Hepatocyte (in vitro differentiated cells): ENCODE data around the gene CCDC182. TPM values are rescaled to one million over a fixed set of nuclear protein-coding genes. Genes with fewer than 3 reads are reported as not detected.

Experiments
- DNase-seq: peaks from one replicate; pipeline ENCODE4 v3.0.0-alpha.2; 2016; ENCODE audit warnings: low spot score
- H2AFZ ChIP-seq: fragments of 200-600 bp; sonication (generic); 2 replicates; pipeline ENCODE4 v1.6.0; 2016; ENCODE audit warnings: antibody characterized with exemption, mild to moderate bottlenecking
- H3K27ac ChIP-seq: fragments of 200-600 bp; sonication (generic); 2 replicates; pipeline ENCODE4 v1.5.1; 2016; ENCODE audit warnings: mild to moderate bottlenecking
- H3K27me3 ChIP-seq: fragments of 200-600 bp; sonication (generic); 2 replicates; pipeline ENCODE4 v1.6.1; 2016
- H3K36me3 ChIP-seq: fragments of 200-600 bp; sonication (generic); replicated peaks from 2 replicates; pipeline ENCODE4 v1.5.1; 2016; ENCODE audit warnings: low read depth; ENCODE audit not compliant: insufficient read depth
- H3K4me1 ChIP-seq: fragments of 200-600 bp; sonication (generic); 2 replicates; pipeline ENCODE4 v1.5.1; 2016; ENCODE audit warnings: mild to moderate bottlenecking, moderate library complexity; ENCODE audit not compliant: insufficient read depth
- H3K4me2 ChIP-seq: fragments of 200-600 bp; sonication (generic); 2 replicates; pipeline ENCODE4 v1.6.0; 2016
- H3K4me3 ChIP-seq: fragments of 200-600 bp; sonication (generic); 2 replicates; pipeline ENCODE4 v1.5.1; 2016; ENCODE audit warnings: mild to moderate bottlenecking
- H3K79me2 ChIP-seq: fragments of 200-600 bp; sonication (generic); 2 replicates; pipeline ENCODE4 v1.6.0; 2017; ENCODE audit warnings: mild to moderate bottlenecking
- H3K9me2 ChIP-seq: fragments of 200-600 bp; sonication (generic); replicated peaks from 2 replicates; pipeline ENCODE4 v1.6.0; 2017; ENCODE audit warnings: mild to moderate bottlenecking; ENCODE audit not compliant: insufficient read depth
- H3K9me3 ChIP-seq: fragments of 200-600 bp; sonication (generic); 2 replicates; pipeline ENCODE4 v1.5.1; 2016; ENCODE audit warnings: low read depth, mild to moderate bottlenecking
- H4K20me1 ChIP-seq: fragments of 200-600 bp; sonication (generic); 2 replicates; pipeline ENCODE4 v1.6.0; 2016; ENCODE audit warnings: mild to moderate bottlenecking; ENCODE audit not compliant: insufficient read depth, poor library complexity, severe bottlenecking
- EZH2 ChIP-seq: fragments of 200-600 bp; sonication (generic); IDR thresholded peaks from 2 replicates; pipeline ENCODE4 v1.6.1; 2016; ENCODE audit warnings: antibody characterized with exemption, mild to moderate bottlenecking, borderline replicate concordance
- EZH2phosphoT487 ChIP-seq: fragments of 200-600 bp; sonication (generic); IDR thresholded peaks from one replicate; pipeline ENCODE4 v1.6.1; 2018; ENCODE audit warnings: antibody characterized with exemption, mild to moderate bottlenecking, low read depth, moderate library complexity; ENCODE audit not compliant: unreplicated experiment, severe bottlenecking
- WGBS: methylation state at CpG from one replicate; pipeline ENCODE4 v1.1.6; 2016; ENCODE audit warnings: low lambda C conversion rate; ENCODE audit errors: missing lambda C conversion rate; 5-methylcytosine and 5-hydroxymethylcytosine counted together
- polyA plus RNA-seq: library from polyadenylated mRNA; unstranded; fragments of >200 nt; fragmentation: Nextera tagmentation; extraction: Ambion mirVana; gene quantifications from 2 replicates; pipeline ENCODE4 v1.2.1, GENCODE V29; 2016
- total RNA-seq: library from RNA; depleted of rRNA; stranded (reverse); fragments of >200 nt; gene quantifications from 2 replicates; pipeline ENCODE4 v1.2.3, GENCODE V29; 2014
- TF ChIP-seq, protein P1 (sequence below): fragments of 200-600 bp; sonication (generic); IDR thresholded peaks from 2 replicates; pipeline ENCODE4 v1.5.1; 2016; ENCODE audit warnings: antibody characterized with exemption, mild to moderate bottlenecking; ENCODE audit not compliant: poor library complexity

The CCDC182 gene
- total and polyA plus RNA-seq, 2 experiments from 2014 or later = not detected

DNA sequence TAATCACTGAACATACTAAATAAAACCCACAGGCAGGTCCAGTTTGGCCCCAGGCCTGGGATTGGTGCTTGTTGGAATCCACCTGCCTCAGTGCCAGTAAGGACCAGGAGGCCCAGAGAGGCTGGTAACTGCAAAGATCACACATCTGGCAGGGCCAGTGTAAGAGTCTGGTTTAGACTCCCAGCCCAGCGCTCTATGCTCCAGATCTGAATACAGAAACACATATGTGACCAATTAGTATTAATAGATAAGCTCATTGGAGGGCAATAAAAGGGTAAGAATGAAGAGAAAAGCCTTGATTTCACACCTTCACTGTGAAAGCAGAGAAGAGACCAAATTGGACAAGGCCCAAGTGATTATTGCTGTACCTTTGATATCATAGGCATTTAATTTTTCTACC lies 13.6 kb upstream of the CCDC182 start:
- Histone ChIP-seq H3K27me3 (no peaks in the 10 kb centered on the region), H3K9me3 (no peaks in the 10 kb centered on the region), H3K79me2 (no peaks in the 10 kb centered on the region), H3K36me3 (no peaks in the 10 kb centered on the region), H3K4me1 (peaks cover 8% of the 10 kb centered on the region), H2AFZ (no peak overlapping the region), H3K4me3 (no peak overlapping the region), H3K27ac (no peak overlapping the region), H3K4me2 (no peak overlapping the region), H3K9me2 (no peaks in the 10 kb centered on the region), H4K20me1 (no peaks in the 10 kb centered on the region)
- TF ChIP-seq, protein P1, sequence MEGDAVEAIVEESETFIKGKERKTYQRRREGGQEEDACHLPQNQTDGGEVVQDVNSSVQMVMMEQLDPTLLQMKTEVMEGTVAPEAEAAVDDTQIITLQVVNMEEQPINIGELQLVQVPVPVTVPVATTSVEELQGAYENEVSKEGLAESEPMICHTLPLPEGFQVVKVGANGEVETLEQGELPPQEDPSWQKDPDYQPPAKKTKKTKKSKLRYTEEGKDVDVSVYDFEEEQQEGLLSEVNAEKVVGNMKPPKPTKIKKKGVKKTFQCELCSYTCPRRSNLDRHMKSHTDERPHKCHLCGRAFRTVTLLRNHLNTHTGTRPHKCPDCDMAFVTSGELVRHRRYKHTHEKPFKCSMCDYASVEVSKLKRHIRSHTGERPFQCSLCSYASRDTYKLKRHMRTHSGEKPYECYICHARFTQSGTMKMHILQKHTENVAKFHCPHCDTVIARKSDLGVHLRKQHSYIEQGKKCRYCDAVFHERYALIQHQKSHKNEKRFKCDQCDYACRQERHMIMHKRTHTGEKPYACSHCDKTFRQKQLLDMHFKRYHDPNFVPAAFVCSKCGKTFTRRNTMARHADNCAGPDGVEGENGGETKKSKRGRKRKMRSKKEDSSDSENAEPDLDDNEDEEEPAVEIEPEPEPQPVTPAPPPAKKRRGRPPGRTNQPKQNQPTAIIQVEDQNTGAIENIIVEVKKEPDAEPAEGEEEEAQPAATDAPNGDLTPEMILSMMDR = no peak
- TF ChIP-seq EZH2 (no peak), EZH2phosphoT487 (no peak)
- DNase-seq = no peak
- 81% methylated on average over 1 of the region's 1 CpG for WGBS

DNA sequence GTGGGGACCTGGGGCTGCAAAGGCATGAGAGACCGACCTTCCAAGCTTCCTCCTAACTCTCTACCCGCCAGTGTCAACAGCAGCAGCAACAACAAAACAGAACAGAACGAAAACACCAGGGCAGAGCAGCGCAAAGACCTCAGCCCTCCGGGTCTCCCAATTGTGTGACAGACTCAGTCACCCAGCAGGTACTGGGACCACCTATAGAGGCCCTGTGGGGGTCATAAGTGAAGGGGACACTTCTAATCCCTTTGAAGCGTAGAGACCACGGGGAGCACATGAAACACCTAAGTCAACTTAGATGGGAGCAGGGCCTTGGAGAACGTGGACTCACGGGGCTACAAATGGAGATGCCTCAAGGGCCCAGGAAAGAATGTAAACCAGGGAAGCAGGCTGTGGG lies 12.6 kb upstream of the CCDC182 start:
- DNase-seq = no peak
- no peak overlapping the region for H3K4me2 ChIP-seq
- H3K27ac ChIP-seq = no peak overlapping the region
- H3K9me3 ChIP-seq = no peaks in the 10 kb centered on the region
- H3K4me1 ChIP-seq = peaks cover 7% of the 10 kb centered on the region
- H3K4me3 ChIP-seq = no peak overlapping the region
- H3K9me2 ChIP-seq = no peaks in the 10 kb centered on the region
- no peak overlapping the region for H2AFZ ChIP-seq
- WGBS = 70% methylated on average over 9 of the region's 9 CpGs
- H3K36me3 ChIP-seq = no peaks in the 10 kb centered on the region
- no peaks in the 10 kb centered on the region for H3K27me3 ChIP-seq
- H3K79me2 ChIP-seq = no peaks in the 10 kb centered on the region
- no peaks in the 10 kb centered on the region for H4K20me1 ChIP-seq
- no peak for TF ChIP-seq EZH2phosphoT487
- TF ChIP-seq, protein P1 = no peak
- no peak for TF ChIP-seq EZH2

DNA sequence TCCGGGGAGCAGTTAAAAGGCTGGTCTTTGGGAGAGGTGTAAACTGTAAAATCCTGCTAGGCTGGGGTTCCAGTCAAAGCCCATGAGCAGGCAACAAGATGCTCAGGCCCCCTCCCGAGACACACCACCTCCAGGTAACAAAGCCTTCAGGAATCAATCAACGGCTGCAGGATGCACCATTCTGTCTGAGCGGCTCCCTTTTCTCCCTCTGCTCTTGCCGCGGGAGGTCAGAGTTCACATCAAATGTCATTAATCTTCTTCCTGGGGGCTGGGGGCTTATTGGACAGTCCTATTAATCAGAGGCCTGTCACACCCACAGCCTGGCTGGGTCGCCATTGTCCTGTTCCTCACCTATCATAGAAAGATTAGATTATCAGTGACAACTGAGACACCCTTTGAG lies 11.9 kb upstream of the CCDC182 start:
- H2AFZ ChIP-seq = no peak overlapping the region
- TF ChIP-seq EZH2 (no peak), EZH2phosphoT487 (no peak)
- TF ChIP-seq, protein P1 = no peak

DNA sequence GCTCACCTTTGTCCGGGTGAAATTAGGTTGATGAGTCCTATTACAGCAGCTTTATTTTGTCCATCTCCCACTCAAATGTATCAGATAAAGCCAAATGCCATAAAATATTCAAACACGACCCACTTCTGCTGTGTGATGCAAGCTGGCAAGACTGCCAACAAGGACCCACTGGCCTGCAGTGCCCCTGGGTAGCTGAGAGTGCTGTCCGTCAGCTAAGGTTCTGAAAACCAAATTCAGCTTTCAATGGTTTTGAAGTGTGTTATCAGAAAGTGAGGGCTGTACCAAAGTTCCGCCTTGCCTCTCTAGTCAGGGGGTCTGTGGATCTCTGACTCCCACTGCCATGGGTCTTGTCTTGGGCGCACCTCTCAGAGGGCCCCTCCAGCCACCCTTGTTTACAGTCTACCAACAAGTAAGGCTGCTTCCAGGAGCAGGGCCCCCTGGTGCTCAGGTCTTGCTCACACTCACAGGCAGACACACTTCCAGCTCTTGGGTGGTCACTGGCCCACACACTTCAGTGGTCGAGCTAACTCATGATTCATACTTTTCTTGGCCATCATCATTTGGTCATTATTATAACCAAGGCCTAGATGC lies 10.5 kb upstream of the CCDC182 start:
- 86% methylated on average over 6 of the region's 6 CpGs for WGBS
- Histone ChIP-seq H3K9me2 (no peaks in the 10 kb centered on the region), H3K36me3 (no peaks in the 10 kb centered on the region), H3K4me2 (no peak overlapping the region), H2AFZ (no peak overlapping the region), H3K4me1 (no peaks in the 10 kb centered on the region), H3K4me3 (no peak overlapping the region), H3K27me3 (no peaks in the 10 kb centered on the region), H3K9me3 (no peaks in the 10 kb centered on the region), H4K20me1 (no peaks in the 10 kb centered on the region), H3K27ac (no peak overlapping the region), H3K79me2 (no peaks in the 10 kb centered on the region)
- TF ChIP-seq, protein P1 = no peak
- TF ChIP-seq EZH2phosphoT487 (no peak), EZH2 (no peak)
- DNase-seq = no peak

More for the DNA sequence above, 11.9 kb upstream of the CCDC182 start:
- 21% methylated on average over 7 of the region's 7 CpGs for WGBS
- DNase-seq = no peak
- Histone ChIP-seq H3K36me3 (no peaks in the 10 kb centered on the region), H3K4me1 (no peaks in the 10 kb centered on the region), H3K4me2 (no peak overlapping the region), H4K20me1 (no peaks in the 10 kb centered on the region), H3K27me3 (no peaks in the 10 kb centered on the region), H3K4me3 (no peak overlapping the region), H3K79me2 (no peaks in the 10 kb centered on the region), H3K9me3 (no peaks in the 10 kb centered on the region), H3K27ac (no peak overlapping the region), H3K9me2 (no peaks in the 10 kb centered on the region)
